Karpas-422 (cell line): ENCODE results near the gene MMP13. TPM values are rescaled to one million over a fixed set of nuclear protein-coding genes. Genes with fewer than 3 reads are reported as not detected.

ENCODE experiments used
- DNase-seq: peaks from one replicate; pipeline ENCODE4 v3.0.0-alpha.2; 2015
- H2AFZ ChIP-seq: fragments of 200-600 bp; sonication (generic); 2 replicates; pipeline ENCODE4 v1.6.1; 2014; ENCODE audit warnings: antibody characterized with exemption, low read length, mixed read lengths
- H3K27ac ChIP-seq: fragments of 200-600 bp; sonication (generic); 2 replicates; pipeline ENCODE4 v1.5.1; 2014; ENCODE audit warnings: mild to moderate bottlenecking, low read length, moderate library complexity
- H3K27me3 ChIP-seq: fragments of 200-600 bp; sonication (generic); 2 replicates; pipeline ENCODE4 v1.6.1; 2014; ENCODE audit warnings: low read length, mixed read lengths
- H3K36me3 ChIP-seq: fragments of 200-600 bp; sonication (generic); 2 replicates; pipeline ENCODE4 v1.6.1; 2014; ENCODE audit warnings: low read length, mixed read lengths; ENCODE audit not compliant: insufficient read depth
- H3K4me1 ChIP-seq: fragments of 200-600 bp; sonication (generic); 2 replicates; pipeline ENCODE4 v1.6.1; 2014; ENCODE audit warnings: mild to moderate bottlenecking, low read length, mixed read lengths
- H3K4me2 ChIP-seq: fragments of 200-600 bp; sonication (generic); 2 replicates; pipeline ENCODE4 v1.6.1; 2014; ENCODE audit warnings: low read length, low read depth, mild to moderate bottlenecking; ENCODE audit not compliant: poor library complexity, severe bottlenecking
- H3K4me3 ChIP-seq: fragments of 200-600 bp; sonication (generic); 2 replicates; pipeline ENCODE4 v1.5.1; 2014; ENCODE audit warnings: mild to moderate bottlenecking, antibody characterized with exemption, low read length, mixed read lengths
- H3K79me2 ChIP-seq: fragments of 200-600 bp; sonication (generic); 2 replicates; pipeline ENCODE4 v1.6.1; 2014; ENCODE audit warnings: mild to moderate bottlenecking, low read length, mixed read lengths
- H3K9ac ChIP-seq: fragments of 200-600 bp; sonication (generic); 2 replicates; pipeline ENCODE4 v1.6.0; 2014; ENCODE audit warnings: low read length
- H3K9me2 ChIP-seq: fragments of 200-600 bp; sonication (generic), shearing (Covaris generic); replicated peaks from 2 replicates; pipeline ENCODE4 v1.6.0; 2014; ENCODE audit warnings: mild to moderate bottlenecking, low read length, moderate library complexity; ENCODE audit not compliant: insufficient read depth
- H3K9me3 ChIP-seq: fragments of 300-700, 200-600 bp; sonication (generic); 2 replicates; pipeline ENCODE4 v1.6.1; 2014; ENCODE audit warnings: low read length, mixed read lengths
- H4K20me1 ChIP-seq: fragments of 200-600 bp; sonication (generic); 2 replicates; pipeline ENCODE4 v1.6.1; 2014; ENCODE audit warnings: mild to moderate bottlenecking, antibody characterized with exemption, low read length, low read depth; ENCODE audit not compliant: insufficient read depth
- total RNA-seq: library from RNA; depleted of rRNA; stranded (reverse); fragments of >200 nt; shearing (Covaris generic); gene quantifications from 2 replicates; pipeline ENCODE4 v1.2.3, GENCODE V29; 2014; ENCODE audit warnings: low replicate concordance

MMP13 gene
- total RNA-seq, 1 experiment from 2014 or later: not detected

- Histone ChIP-seq H4K20me1 (no peaks in the 10 kb centered on the region), H3K9me2 (no peaks in the 10 kb centered on the region), H3K27me3 (no peaks in the 10 kb centered on the region), H3K4me2 (no peak overlapping the region), H3K79me2 (no peaks in the 10 kb centered on the region), H3K36me3 (no peaks in the 10 kb centered on the region), H3K9ac (no peak overlapping the region), H3K27ac (no peak overlapping the region), H3K9me3 (no peaks in the 10 kb centered on the region), H3K4me1 (no peaks in the 10 kb centered on the region), H2AFZ (no peak overlapping the region), H3K4me3 (no peak overlapping the region)
- peak; percentile 56 for DNase-seq
These were observed 21.9 kb downstream of the MMP13 start for GRCh38 chr11:102933627-102934026.

- Histone ChIP-seq H3K4me3 (no peak overlapping the region), H3K79me2 (no peaks in the 10 kb centered on the region), H3K9me3 (no peaks in the 10 kb centered on the region), H2AFZ (no peak overlapping the region), H4K20me1 (no peaks in the 10 kb centered on the region), H3K27me3 (no peaks in the 10 kb centered on the region), H3K4me2 (no peak overlapping the region), H3K27ac (no peak overlapping the region), H3K4me1 (no peaks in the 10 kb centered on the region), H3K9ac (no peak overlapping the region), H3K9me2 (no peaks in the 10 kb centered on the region), H3K36me3 (no peaks in the 10 kb centered on the region)
- DNase-seq: no peak
These were observed 22.9 kb downstream of the MMP13 start for GRCh38 chr11:102932678-102933077.

GRCh38 chr11:102930451-102930850 is 25.1 kb downstream of the MMP13 start:
- no peak overlapping the region for H3K4me2 ChIP-seq
- no peak for DNase-seq

GRCh38 chr11:102929972-102930371 is 25.6 kb downstream of the MMP13 start:
- Histone ChIP-seq H3K36me3 (no peaks in the 10 kb centered on the region), H3K27ac (no peak overlapping the region), H3K4me2 (no peak overlapping the region), H3K27me3 (no peaks in the 10 kb centered on the region), H3K4me3 (no peak overlapping the region), H2AFZ (no peak overlapping the region), H3K4me1 (no peaks in the 10 kb centered on the region), H3K9ac (no peak overlapping the region), H3K79me2 (no peaks in the 10 kb centered on the region), H3K9me3 (no peaks in the 10 kb centered on the region), H4K20me1 (no peaks in the 10 kb centered on the region), H3K9me2 (no peaks in the 10 kb centered on the region)
- no peak for DNase-seq

More at GRCh38 chr11:102930451-102930850, 25.1 kb downstream of the MMP13 start:
- H3K9me2 ChIP-seq: no peaks in the 10 kb centered on the region
- no peaks in the 10 kb centered on the region for H3K36me3 ChIP-seq
- no peaks in the 10 kb centered on the region for H3K79me2 ChIP-seq
- H4K20me1 ChIP-seq: no peaks in the 10 kb centered on the region
- H3K4me3 ChIP-seq: no peak overlapping the region
- no peak overlapping the region for H3K27ac ChIP-seq
- no peaks in the 10 kb centered on the region for H3K4me1 ChIP-seq
- H3K9ac ChIP-seq: no peak overlapping the region
- no peaks in the 10 kb centered on the region for H3K27me3 ChIP-seq
- no peak overlapping the region for H2AFZ ChIP-seq
- no peaks in the 10 kb centered on the region for H3K9me3 ChIP-seq

- no peak overlapping the region for H3K4me2 ChIP-seq
- H3K36me3 ChIP-seq: no peaks in the 10 kb centered on the region
- H3K4me3 ChIP-seq: no peak overlapping the region
- H3K9me2 ChIP-seq: no peaks in the 10 kb centered on the region
- no peak overlapping the region for H2AFZ ChIP-seq
- no peak overlapping the region for H3K27ac ChIP-seq
- no peaks in the 10 kb centered on the region for H3K4me1 ChIP-seq
- H4K20me1 ChIP-seq: no peaks in the 10 kb centered on the region
- no peak overlapping the region for H3K9ac ChIP-seq
- no peaks in the 10 kb centered on the region for H3K79me2 ChIP-seq
- no peak for DNase-seq
- H3K27me3 ChIP-seq: no peaks in the 10 kb centered on the region
- no peaks in the 10 kb centered on the region for H3K9me3 ChIP-seq
These were observed 26.4 kb downstream of the MMP13 start for GRCh38 chr11:102929166-102929565.

- Histone ChIP-seq H2AFZ (no peak overlapping the region), H3K4me3 (no peak overlapping the region)
These were observed 27.3 kb downstream of the MMP13 start for GRCh38 chr11:102928247-102928646.

GRCh38 chr11:102927624-102927990 is 27.9 kb downstream of the MMP13 start:
- H3K27ac ChIP-seq: no peak overlapping the region
- no peak overlapping the region for H3K4me2 ChIP-seq
- H4K20me1 ChIP-seq: no peaks in the 10 kb centered on the region
- no peaks in the 10 kb centered on the region for H3K4me1 ChIP-seq
- H3K27me3 ChIP-seq: no peaks in the 10 kb centered on the region
- no peak overlapping the region for H2AFZ ChIP-seq
- no peaks in the 10 kb centered on the region for H3K36me3 ChIP-seq
- no peak for DNase-seq
- no peaks in the 10 kb centered on the region for H3K9me2 ChIP-seq
- H3K9me3 ChIP-seq: no peaks in the 10 kb centered on the region
- no peak overlapping the region for H3K4me3 ChIP-seq
- H3K79me2 ChIP-seq: no peaks in the 10 kb centered on the region
- H3K9ac ChIP-seq: no peak overlapping the region

More at GRCh38 chr11:102928247-102928646, 27.3 kb downstream of the MMP13 start:
- DNase-seq: no peak
- no peaks in the 10 kb centered on the region for H3K9me3 ChIP-seq
- no peak overlapping the region for H3K9ac ChIP-seq
- H3K4me1 ChIP-seq: no peaks in the 10 kb centered on the region
- no peak overlapping the region for H3K4me2 ChIP-seq
- no peaks in the 10 kb centered on the region for H3K79me2 ChIP-seq
- no peak overlapping the region for H3K27ac ChIP-seq
- H4K20me1 ChIP-seq: no peaks in the 10 kb centered on the region
- no peaks in the 10 kb centered on the region for H3K27me3 ChIP-seq
- H3K36me3 ChIP-seq: no peaks in the 10 kb centered on the region
- H3K9me2 ChIP-seq: no peaks in the 10 kb centered on the region

- H3K36me3 ChIP-seq: no peaks in the 10 kb centered on the region
- no peaks in the 10 kb centered on the region for H3K9me2 ChIP-seq
- H4K20me1 ChIP-seq: no peaks in the 10 kb centered on the region
- H2AFZ ChIP-seq: no peak overlapping the region
- H3K79me2 ChIP-seq: no peaks in the 10 kb centered on the region
- no peaks in the 10 kb centered on the region for H3K27me3 ChIP-seq
- H3K9ac ChIP-seq: no peak overlapping the region
- H3K27ac ChIP-seq: no peak overlapping the region
- no peak for DNase-seq
- H3K4me1 ChIP-seq: no peaks in the 10 kb centered on the region
- no peak overlapping the region for H3K4me2 ChIP-seq
- no peak overlapping the region for H3K4me3 ChIP-seq
- no peaks in the 10 kb centered on the region for H3K9me3 ChIP-seq
These were observed 28.4 kb downstream of the MMP13 start for GRCh38 chr11:102926961-102927623.
